ENCODE data around the gene ODAPH. TPM values are rescaled to one million over a fixed set of nuclear protein-coding genes. Genes with fewer than 3 reads are reported as not detected.
"Not testable (repeated sequence)": the region's sequence is repeated elsewhere in the genome, so short reads cannot be mapped to it uniquely, and the experiment has no call there.

The ODAPH gene
- total RNA-seq, 1 donor from 2014 or later: not detected

DNA sequence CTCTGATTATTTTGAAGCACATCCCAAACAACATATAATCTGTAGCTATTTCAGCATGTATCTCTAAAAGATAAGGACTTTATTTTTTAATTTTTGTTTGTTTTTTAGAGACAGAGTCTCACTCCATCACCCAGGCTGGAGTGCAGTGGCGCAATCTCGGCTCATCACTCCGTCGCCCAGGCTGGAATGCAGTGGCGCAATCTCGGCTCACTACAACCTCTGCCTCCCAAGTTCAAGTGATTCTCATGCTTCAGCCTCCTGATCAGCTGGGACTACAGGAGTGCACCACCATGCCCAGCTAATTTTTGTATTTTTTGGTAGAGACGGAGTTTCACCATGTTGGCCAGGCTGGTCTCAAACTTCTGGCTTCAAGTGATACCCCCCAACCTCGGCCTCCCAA lies 11.6 kb upstream of the ODAPH start:
- DNase-seq (ENCODE audit: low spot score): not testable (repeated sequence)

GRCh38 chr4:75544870-75545269 lies 11.0 kb upstream of the ODAPH start:
- no peak for DNase-seq (ENCODE audit: low spot score)

DNA sequence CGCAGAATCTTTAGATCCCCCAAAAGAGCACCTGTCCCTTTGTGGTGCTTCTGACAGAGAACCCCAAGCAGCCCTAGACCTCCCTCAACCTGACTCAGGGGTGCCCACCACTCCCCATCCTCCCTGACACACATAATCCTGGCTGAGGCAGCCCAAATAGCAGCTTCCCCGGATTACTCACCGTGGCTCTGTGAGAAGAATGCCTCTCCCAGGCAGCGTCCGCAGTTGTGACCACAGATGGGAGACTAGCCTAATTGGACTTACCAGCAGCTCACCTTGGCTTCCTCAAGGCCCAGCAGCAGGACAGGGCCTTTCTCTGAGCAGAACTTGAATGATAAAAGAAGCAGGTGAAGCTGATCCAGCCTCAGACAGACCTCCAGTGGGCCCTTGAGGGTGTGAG lies 10.3 kb upstream of the ODAPH start:
- DNase-seq (ENCODE audit: low spot score): no peak

- DNase-seq (ENCODE audit: low spot score): no peak
Observed at GRCh38 chr4:75547647-75548387, 8.0 kb upstream of the ODAPH start.

- DNase-seq (ENCODE audit: low spot score): no peak
Observed at GRCh38 chr4:75549019-75549418, 6.8 kb upstream of the ODAPH start.

DNA sequence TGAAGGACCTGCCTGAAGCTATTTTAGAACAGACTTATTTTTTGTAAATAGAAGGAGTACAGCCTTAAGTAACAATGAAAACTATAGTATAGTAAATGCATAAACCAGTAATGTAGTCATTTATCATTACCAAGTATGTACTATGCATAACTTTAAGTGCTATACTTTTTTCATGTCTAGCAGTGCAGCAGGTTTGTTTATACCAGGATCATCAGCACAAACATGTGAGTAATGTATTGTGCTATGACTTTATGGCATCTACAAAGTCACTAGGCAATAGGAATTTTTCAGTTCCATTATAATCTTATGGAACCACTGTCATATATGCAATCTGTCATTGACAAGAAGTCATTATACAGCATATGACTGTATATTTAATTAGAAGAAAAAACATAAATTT lies 3.4 kb upstream of the ODAPH start:
- no peak for DNase-seq (ENCODE audit: low spot score)

GRCh38 chr4:75557696-75558095 lies 1.8 kb downstream of the ODAPH start:
- no peak for DNase-seq (ENCODE audit: low spot score)

GRCh38 chr4:75561789-75562188 lies 5.9 kb downstream of the ODAPH start:
- no peak for DNase-seq (ENCODE audit: low spot score)

DNA sequence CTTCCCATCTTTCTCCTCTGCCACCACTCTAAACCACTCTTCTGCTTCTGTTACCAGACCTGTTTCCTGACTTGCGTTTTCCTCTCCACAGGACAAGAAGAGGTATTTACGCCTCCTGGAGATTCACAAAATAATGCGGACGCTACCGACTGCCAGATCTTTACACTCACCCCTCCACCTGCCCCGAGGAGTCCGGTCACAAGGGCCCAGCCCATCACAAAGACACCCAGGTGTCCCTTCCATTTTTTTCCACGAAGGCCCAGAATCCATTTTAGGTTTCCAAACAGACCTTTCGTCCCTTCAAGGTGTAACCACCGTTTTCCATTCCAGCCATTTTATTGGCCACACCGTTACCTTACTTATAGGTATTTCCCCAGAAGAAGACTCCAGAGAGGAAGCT lies 8.2 kb downstream of the ODAPH start:
- DNase-seq (ENCODE audit: low spot score): no peak

DNA sequence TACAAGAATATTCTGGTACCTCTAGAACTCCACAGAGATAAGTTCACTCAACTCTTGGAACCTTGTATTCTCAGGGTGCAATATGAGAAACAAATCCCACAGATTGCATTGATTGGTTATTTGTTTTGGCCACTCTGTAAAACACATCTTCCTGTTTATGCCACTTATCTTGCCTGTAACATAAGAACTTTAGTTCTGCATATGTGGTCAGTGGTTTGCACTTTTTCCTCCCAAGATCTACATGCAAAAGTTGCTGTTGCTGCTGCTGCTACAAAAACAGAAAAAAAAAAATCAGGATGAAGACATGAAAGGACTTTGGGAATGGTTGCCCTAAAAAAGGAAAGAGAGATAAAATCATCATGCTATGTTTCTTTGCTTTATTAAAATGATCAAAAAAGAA lies 9.6 kb downstream of the ODAPH start:
- no peak for DNase-seq (ENCODE audit: low spot score)

DNA sequence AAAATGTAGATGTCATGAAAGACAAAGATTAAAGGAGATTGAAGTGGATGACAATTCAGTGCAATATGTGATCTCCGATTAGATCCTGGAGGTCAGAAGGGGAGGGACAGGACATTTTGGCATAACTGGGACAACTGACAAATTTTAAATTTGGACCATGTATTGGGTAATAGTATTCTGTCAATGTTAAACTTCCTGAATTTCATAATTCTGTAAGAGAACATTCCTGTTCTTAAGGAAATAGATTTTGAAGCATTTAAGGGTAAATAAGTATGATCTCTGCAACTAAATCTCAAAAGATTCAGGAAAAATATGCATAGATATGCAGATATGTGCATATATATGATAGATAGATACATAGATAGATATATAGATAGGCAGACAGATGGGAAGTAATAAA lies 11.0 kb downstream of the ODAPH start:
- no peak for DNase-seq (ENCODE audit: low spot score)

DNA sequence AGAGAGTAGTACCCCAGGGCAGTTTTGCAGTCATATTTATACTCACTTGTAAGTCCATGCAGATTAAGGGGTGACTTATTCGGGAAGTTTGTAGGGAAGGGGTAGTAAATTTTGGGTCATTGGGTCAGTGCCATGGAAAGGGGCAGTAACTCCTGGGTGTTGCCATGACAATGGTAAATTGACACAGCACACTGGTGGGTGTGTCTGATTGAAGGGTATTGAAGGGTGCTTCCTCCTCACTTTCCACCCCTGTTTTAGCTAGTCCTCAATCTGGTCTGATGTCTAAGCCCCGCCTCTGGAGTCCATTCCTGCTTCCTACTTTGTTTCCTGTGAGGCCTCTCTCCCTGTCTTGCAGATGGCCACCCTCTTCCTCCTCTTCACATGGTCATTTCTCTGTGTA lies 11.9 kb downstream of the ODAPH start:
- DNase-seq (ENCODE audit: low spot score): no peak

- DNase-seq (ENCODE audit: low spot score): no peak
Observed at GRCh38 chr4:75584067-75584466, 28.2 kb downstream of the ODAPH start.

- DNase-seq (ENCODE audit: low spot score): no peak
Observed at GRCh38 chr4:75593393-75593792, 37.5 kb downstream of the ODAPH start.

GRCh38 chr4:75596061-75596460 lies 40.2 kb downstream of the ODAPH start:
- DNase-seq (ENCODE audit: low spot score): no peak

- no peak for DNase-seq (ENCODE audit: low spot score)
Observed at GRCh38 chr4:75598390-75598789, 42.5 kb downstream of the ODAPH start.

DNA sequence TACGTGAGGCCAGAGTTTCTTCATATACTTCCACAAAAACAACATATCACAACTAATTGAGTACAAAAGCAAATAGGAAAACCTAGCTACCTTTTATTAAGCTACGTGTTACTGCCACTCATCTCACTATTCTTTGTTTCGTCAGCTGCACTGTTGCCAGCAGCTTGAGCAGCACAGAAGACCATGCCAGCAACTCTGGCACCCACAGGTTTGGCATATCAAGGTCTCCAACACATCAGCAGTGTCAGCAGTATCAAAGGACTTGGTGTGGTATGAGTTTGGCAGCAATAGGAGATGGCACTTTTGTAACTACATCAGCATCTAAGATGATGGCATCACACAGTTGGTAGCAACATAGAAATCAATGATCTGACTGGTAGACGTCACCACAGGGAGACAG lies 43.8 kb downstream of the ODAPH start:
- DNase-seq (ENCODE audit: low spot score): no peak

DNA sequence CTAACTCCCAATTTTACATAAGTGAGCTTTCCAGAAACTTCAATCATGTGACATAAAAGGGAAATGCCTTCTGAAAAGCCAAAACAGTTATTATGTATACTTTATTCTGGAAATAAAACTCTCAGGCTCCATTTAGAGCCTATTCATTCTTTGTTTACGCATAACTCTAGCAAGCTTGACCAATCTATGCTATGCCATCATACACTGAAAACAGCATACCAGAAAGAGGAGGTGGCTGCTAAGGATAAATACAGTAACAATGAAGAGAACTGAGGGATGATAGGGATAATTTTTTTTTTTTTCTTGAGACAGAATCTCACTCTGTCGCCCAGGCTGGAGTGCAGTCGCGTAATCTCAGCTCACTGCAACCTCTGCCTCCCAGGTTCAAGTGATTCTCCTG lies 50.1 kb downstream of the ODAPH start:
- DNase-seq (ENCODE audit: low spot score): no peak

DNA sequence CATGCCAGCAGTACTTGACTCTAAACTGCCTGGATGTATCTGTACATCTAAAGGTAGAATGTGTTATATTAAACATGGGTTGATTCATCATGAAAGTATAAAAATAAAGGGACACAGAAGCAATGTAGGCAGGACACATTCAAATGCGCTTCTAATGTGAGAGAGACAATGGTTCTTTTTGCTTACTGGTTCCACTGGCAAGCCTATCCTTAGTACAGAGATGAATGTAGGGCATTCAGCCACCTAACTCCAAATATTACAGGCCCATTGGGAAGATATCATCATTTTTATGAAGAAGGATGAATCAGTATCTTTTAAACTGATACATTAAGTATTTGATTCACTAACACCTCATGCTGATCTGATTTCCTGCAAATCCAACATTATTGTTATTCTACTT lies 56.4 kb downstream of the ODAPH start:
- no peak for DNase-seq (ENCODE audit: low spot score)
